Activated T-cell treated with anti-CD3 and anti-CD28 coated beads for 4 hours (primary cell): ENCODE results near the gene FNDC1.

Experiments
- DNase-seq: peaks from one replicate; pipeline ENCODE4 v3.0.0-alpha.2; 2020

FNDC1 gene

GRCh38 chr6:159163901-159164370 lies 5.3 kb upstream of the FNDC1 start:
- DNase-seq: no peak

- DNase-seq: no peak
These were observed 536 bp upstream of the FNDC1 start for GRCh38 chr6:159168536-159169192.

GRCh38 chr6:159169557-159170332 lies 545 bp downstream of the FNDC1 start:
- no peak for DNase-seq

GRCh38 chr6:159170333-159170672 lies 1.1 kb downstream of the FNDC1 start:
- no peak for DNase-seq

GRCh38 chr6:159170999-159171712 lies 2.0 kb downstream of the FNDC1 start:
- DNase-seq: no peak

GRCh38 chr6:159172091-159172491 lies 2.9 kb downstream of the FNDC1 start:
- DNase-seq: no peak

GRCh38 chr6:159174263-159174969 lies 5.2 kb downstream of the FNDC1 start:
- DNase-seq: peak; percentile 44

GRCh38 chr6:159176913-159177312 lies 7.7 kb downstream of the FNDC1 start:
- no peak for DNase-seq

GRCh38 chr6:159178847-159179246 lies 9.6 kb downstream of the FNDC1 start:
- DNase-seq: no peak

- DNase-seq: no peak
These were observed 10.8 kb downstream of the FNDC1 start for GRCh38 chr6:159180001-159180400.

GRCh38 chr6:159181914-159182313 lies 12.7 kb downstream of the FNDC1 start:
- DNase-seq: no peak

GRCh38 chr6:159184559-159184958 lies 15.4 kb downstream of the FNDC1 start:
- no peak for DNase-seq

- DNase-seq: no peak
These were observed 21.3 kb downstream of the FNDC1 start for GRCh38 chr6:159190460-159190859.

GRCh38 chr6:159193923-159194322 lies 24.7 kb downstream of the FNDC1 start:
- DNase-seq: no peak

GRCh38 chr6:159194421-159194820 lies 25.2 kb downstream of the FNDC1 start:
- no peak for DNase-seq

- DNase-seq: no peak
These were observed 27.3 kb downstream of the FNDC1 start for GRCh38 chr6:159196430-159196975.

- DNase-seq: no peak
These were observed 28.1 kb downstream of the FNDC1 start for GRCh38 chr6:159197251-159197650.

- DNase-seq: no peak
These were observed 32.1 kb downstream of the FNDC1 start for GRCh38 chr6:159201336-159201735.

- no peak for DNase-seq
These were observed 34.3 kb downstream of the FNDC1 start for GRCh38 chr6:159203304-159204005.

- no peak for DNase-seq
These were observed 35.4 kb downstream of the FNDC1 start for GRCh38 chr6:159204605-159205004.

- DNase-seq: no peak
These were observed 42.8 kb downstream of the FNDC1 start for GRCh38 chr6:159212028-159212427.
